Coronary artery (tissue), 2 donors: Measurements from ENCODE around the gene FHIT.

Experiments
- DNase-seq: peaks from one replicate; pipeline ENCODE4 v3.0.0-alpha.2; 2017; ENCODE audit warnings: low spot score
- H3K27ac ChIP-seq, 2 donors: fragments of 200-600 bp; sonication (generic); one replicate each; pipeline ENCODE4 v1.5.1; 2016 to 2019
- H3K4me3 ChIP-seq: fragments of 200-600 bp; sonication (generic); 2 replicates; pipeline ENCODE4 v1.5.1; 2016; ENCODE audit warnings: mild to moderate bottlenecking, moderate library complexity
- CTCF ChIP-seq: fragments of 200-600 bp; sonication (generic); IDR thresholded peaks from one replicate; pipeline ENCODE4 v1.5.1; 2019; ENCODE audit warnings: antibody characterized with exemption

FHIT gene

GRCh38 chr3:60160822-60161748 lies 1090.2 kb downstream of the FHIT start:
- Histone ChIP-seq H3K4me3 (no peak overlapping the region), H3K27ac (no peak overlapping the region)
- TF ChIP-seq CTCF: no peak
- DNase-seq: no peak

- Histone ChIP-seq H3K4me3 (no peak overlapping the region), H3K27ac (no peak overlapping the region)
- DNase-seq: no peak
- no peak for TF ChIP-seq CTCF
Observed at GRCh38 chr3:60160111-60160821, 1091.0 kb downstream of the FHIT start.

DNA sequence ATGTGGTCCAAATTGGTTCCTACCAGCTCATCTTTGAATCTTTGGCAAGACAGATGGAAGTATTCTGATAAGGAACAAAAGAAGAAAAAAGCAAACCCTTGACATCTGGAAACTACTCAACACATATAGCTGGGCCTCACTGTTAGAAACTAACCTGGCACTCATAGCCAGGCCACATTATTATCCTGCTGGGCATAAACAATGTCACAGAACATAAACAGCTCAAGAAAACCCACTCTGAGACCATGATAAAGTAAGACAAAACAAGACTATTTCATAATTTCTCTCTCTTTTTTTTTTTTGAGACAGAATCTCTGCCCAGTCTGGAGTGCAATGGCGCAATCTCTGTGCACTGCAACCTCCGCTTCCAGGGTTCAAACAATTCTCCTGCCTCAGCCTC lies 1093.2 kb downstream of the FHIT start:
- DNase-seq: no peak
- Histone ChIP-seq H3K4me3 (no peak overlapping the region), H3K27ac (no peak overlapping the region)
- no peak for TF ChIP-seq CTCF

DNA sequence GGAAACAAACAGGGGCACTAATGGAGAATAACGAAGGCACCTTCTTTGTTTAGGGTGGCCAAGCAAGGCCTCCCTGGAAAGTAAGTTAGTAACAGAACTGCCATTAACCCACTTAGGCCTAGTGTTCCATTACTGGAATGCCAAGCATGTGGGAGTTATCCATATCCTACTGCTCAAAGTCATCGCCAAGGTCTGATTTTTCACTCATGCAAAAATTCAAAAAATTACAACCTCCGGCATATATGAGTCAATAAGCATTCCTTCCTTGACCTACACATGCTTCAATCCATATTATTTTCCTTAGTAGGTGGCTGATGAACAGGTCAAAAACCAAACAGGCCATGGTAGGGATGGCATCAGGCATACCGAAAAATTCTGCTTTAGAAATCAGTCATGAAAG lies 1097.2 kb downstream of the FHIT start:
- Histone ChIP-seq H3K4me3 (no peak overlapping the region), H3K27ac (no peak overlapping the region)
- no peak for DNase-seq
- no peak for TF ChIP-seq CTCF

GRCh38 chr3:60153221-60153999 lies 1097.8 kb downstream of the FHIT start:
- no peak for DNase-seq
- Histone ChIP-seq H3K4me3 (no peak overlapping the region), H3K27ac (no peak overlapping the region)
- TF ChIP-seq CTCF: no peak

DNA sequence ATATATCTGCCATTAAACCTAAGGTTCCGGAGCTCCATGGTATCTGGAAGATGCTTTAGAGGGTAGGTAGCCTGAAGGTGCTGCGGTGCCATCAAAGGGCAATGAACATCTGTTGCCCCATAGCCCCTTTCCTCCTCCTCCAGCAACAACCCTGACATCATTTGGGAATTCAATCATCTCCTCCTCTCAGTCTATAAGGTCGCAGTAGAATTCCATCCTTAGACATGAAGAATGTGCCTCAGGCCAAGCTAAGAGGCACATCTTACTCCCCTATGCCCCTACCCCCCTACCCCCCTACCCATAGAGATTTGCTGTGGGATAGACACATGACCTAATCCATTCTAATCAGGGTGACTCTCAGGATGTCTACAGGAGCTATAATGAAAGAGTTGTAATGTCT lies 1101.8 kb downstream of the FHIT start:
- no peak overlapping the region for H3K4me3 ChIP-seq
- DNase-seq: no peak
- TF ChIP-seq CTCF: no peak
- H3K27ac ChIP-seq: no peak overlapping the region
